Common myeloid progenitor, CD34-positive (primary cell): ENCODE measurements around the gene ABITRAM. TPM values are rescaled to one million over a fixed set of nuclear protein-coding genes. Genes with fewer than 3 reads are reported as not detected.
"Not testable (repeated sequence)": the region's sequence is repeated elsewhere in the genome, so short reads cannot be mapped to it uniquely, and the experiment has no call there.

Experiments
- CTCF ChIA-PET: fragments of 350-600 bp; sonication (Branson Sonifier 250); formaldehyde crosslinking; loops from one replicate; lab custom pipeline; 2021; ENCODE audit warnings: antibody characterized with exemption; lab: Charles Lee
- POLR2A ChIA-PET: fragments of 350-600 bp; sonication (Branson Sonifier 250); formaldehyde crosslinking; loops from one replicate; lab custom pipeline; 2021; ENCODE audit warnings: antibody characterized with exemption; lab: Charles Lee
- DNase-seq, 3 donors: peaks; one replicate each; pipeline versions ENCODE4 v3.0.0 to v3.0.0-alpha.2; 2013
- H3K27ac ChIP-seq, 2 experiments: 1 replicate in 1 of 2; 2 replicates in 1 of 2; pipeline ENCODE4 v1.7.0; 2013; ENCODE audit warnings: inconsistent platforms in 2 of 2, low read length in 2 of 2, mild to moderate bottlenecking in 2 of 2, low read depth in 1 of 2, moderate library complexity in 1 of 2; ENCODE audit not compliant: severe bottlenecking in 2 of 2, insufficient read depth in 1 of 2, poor library complexity in 1 of 2
- H3K27me3 ChIP-seq, 5 experiments: replicated peaks in 2 of 5; 1 replicate in 3 of 5; 2 replicates in 2 of 5; pipeline versions ENCODE4 v1.6.1 to v1.7.0; 2013; ENCODE audit warnings: low read length in 4 of 5, mild to moderate bottlenecking in 2 of 5, moderate library complexity in 2 of 5, inconsistent platforms in 1 of 5; ENCODE audit not compliant: insufficient read depth in 5 of 5, control insufficient read depth in 4 of 5
- H3K36me3 ChIP-seq, 4 experiments: 1 replicate in 2 of 4; 2 replicates in 2 of 4; pipeline versions ENCODE4 v1.6.1 to v1.7.0; 2013; ENCODE audit warnings: low read length in 3 of 4, control low read depth in 1 of 4, mild to moderate bottlenecking in 1 of 4; ENCODE audit not compliant: control insufficient read depth in 4 of 4, insufficient read depth in 4 of 4
- H3K4me1 ChIP-seq, 4 experiments: 1 replicate in 3 of 4; 2 replicates in 1 of 4; pipeline versions ENCODE4 v1.6.1 to v1.7.1; 2013; ENCODE audit warnings: low read length in 3 of 4, mild to moderate bottlenecking in 3 of 4, control low read depth in 1 of 4, inconsistent platforms in 1 of 4, moderate library complexity in 1 of 4; ENCODE audit not compliant: control insufficient read depth in 4 of 4, insufficient read depth in 4 of 4; ENCODE audit errors: control extremely low read depth in 1 of 4
- H3K4me3 ChIP-seq, 7 experiments: 1 replicate in 4 of 7; 2 replicates in 3 of 7; pipeline versions ENCODE4 v1.5.1 to v1.7.0; 2013; ENCODE audit warnings: mild to moderate bottlenecking in 7 of 7, low read length in 6 of 7, moderate library complexity in 6 of 7, inconsistent platforms in 2 of 7, low read depth in 2 of 7, control low read depth in 1 of 7; ENCODE audit not compliant: insufficient read depth in 4 of 7, control insufficient read depth in 1 of 7; ENCODE audit errors: extremely low read depth in 1 of 7
- H3K9me3 ChIP-seq, 5 experiments: 1 replicate in 4 of 5; 2 replicates in 1 of 5; pipeline versions ENCODE4 v1.6.1 to v1.7.1; 2013; ENCODE audit warnings: low read length in 4 of 5, mild to moderate bottlenecking in 2 of 5, inconsistent platforms in 1 of 5, low read depth in 1 of 5, moderate library complexity in 1 of 5; ENCODE audit not compliant: control insufficient read depth in 4 of 5, insufficient read depth in 2 of 5; ENCODE audit errors: control extremely low read depth in 1 of 5
- WGBS: methylation state at CpG from one replicate; pipeline ENCODE4 v1.1.5; 2013; ENCODE audit not compliant: insufficient coverage; 5-methylcytosine and 5-hydroxymethylcytosine counted together
- polyA plus RNA-seq: library from polyadenylated mRNA; unstranded; fragments of 120-200 nt; gene quantifications from one replicate; pipeline ENCODE4 v1.2.1, GENCODE V29; 2013

Gene ABITRAM, protein sequence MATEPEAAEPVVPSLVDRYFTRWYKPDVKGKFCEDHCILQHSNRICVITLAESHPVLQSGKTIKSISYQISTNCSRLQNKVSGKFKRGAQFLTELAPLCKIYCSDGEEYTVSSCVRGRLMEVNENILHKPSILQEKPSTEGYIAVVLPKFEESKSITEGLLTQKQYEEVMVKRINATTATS
- polyA plus RNA-seq = 17.4 TPM

GRCh38 chr9:108934323-108934893 is at the start of gene ABITRAM:
TSS of gene ABITRAM (plus strand) at chr9:108934400. CDS start at chr9:108934487, 87 bp downstream.
- CTCF ChIA-PET = interaction anchor here (1.1 kb wide), 2 partner anchors 17 to 19 kb away, joined by 3 read pairs; no protein-coding TSS in a partner anchor
- under 1% methylated on average over 39 of the region's 47 CpGs for WGBS
- POLR2A ChIA-PET = no interaction called here

DNA sequence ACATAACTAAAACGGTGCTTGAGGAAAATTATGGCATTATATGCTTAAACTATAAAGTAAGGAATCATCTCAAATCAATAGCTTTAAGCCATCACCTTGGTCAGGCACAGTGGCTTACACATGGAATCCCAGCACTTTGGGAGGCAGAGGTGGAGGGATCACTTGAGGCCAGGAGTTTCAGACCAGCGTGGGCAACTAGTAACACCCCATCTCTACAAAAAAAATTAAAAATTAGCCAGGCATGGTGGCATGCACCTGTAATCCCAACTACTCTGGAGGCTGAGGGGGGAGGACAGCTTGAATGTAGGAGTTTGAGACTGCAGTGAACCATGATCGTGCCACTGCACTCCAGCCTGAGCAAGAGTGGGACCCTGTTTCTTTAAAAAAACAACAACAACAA is 49.5 kb upstream of the ABITRAM start:
- H3K27me3 ChIP-seq = no peaks in the 10 kb centered on the region
- WGBS = 100% methylated on average over 1 of the region's 3 CpGs
- peaks cover 13 to 45% (median 32%) of the 10 kb centered on the region in 4 experiments for H3K36me3 ChIP-seq
- H3K9me3 ChIP-seq = peaks cover 0 to 2% (median 0%) of the 10 kb centered on the region in 5 experiments
- POLR2A ChIA-PET = no interaction called here
- CTCF ChIA-PET = no interaction called here
- no peak for DNase-seq
- H3K27ac ChIP-seq = no peak overlapping the region
- no peaks in the 10 kb centered on the region for H3K4me1 ChIP-seq
- no peak overlapping the region for H3K4me3 ChIP-seq

More at GRCh38 chr9:108934323-108934893, at the start of gene ABITRAM:
- H3K4me1 ChIP-seq = peaks cover 6 to 24% (median 17%) of the 10 kb centered on the region in 4 experiments
- H3K4me3 ChIP-seq = peak within 1 kb of the TSS; percentile 94 to 100 (median 99)
- no peaks in the 10 kb centered on the region for H3K9me3 ChIP-seq
- DNase-seq = peak; percentile 86 to 94 (median 93)
- H3K27ac ChIP-seq = peak within 1 kb of the TSS; percentile 84 to 94
- H3K36me3 ChIP-seq = peaks cover 1 to 15% (median 7%) of the 10 kb centered on the region in 4 experiments
- no peaks in the 10 kb centered on the region for H3K27me3 ChIP-seq

DNA sequence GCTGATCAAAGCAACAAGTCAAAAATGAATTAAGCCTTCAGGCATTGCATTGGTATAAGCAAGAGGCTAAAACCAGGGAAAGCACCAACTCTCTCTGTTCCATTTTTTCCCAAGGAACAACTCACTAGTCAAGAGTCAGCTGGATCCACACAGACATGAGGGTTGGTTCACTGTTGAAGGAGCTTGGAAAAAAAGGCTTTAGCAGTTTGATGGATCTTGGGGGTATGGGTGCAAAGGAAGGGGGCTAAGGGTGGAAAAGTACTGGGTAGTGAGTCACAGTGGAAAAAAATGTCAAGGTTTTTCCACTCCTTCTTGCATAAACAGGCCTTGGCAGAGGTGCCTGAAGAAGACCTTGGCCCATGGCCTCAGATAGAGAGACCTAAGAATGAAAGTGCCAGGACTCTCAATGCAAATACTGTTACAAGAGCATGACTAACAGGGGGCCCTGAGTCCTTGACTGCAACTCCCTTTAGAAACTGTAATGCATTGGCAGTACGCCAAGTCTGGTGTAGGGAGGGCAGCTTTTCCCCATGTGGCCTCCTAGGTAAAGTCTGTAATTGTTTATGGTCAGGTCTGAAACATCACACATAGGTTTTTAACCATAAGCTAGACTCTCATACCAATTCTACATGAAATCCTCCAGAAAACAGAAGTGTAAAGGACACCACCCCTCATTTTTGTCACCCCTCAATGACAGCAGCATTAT is 48.4 kb upstream of the ABITRAM start:
- ChIA-PET CTCF (interaction anchor here (0.7 kb wide), 1 partner anchor 13 kb away, joined by 3 read pairs; no protein-coding TSS in a partner anchor), POLR2A (interaction anchor here (0.7 kb wide), 1 partner anchor 112 kb away, joined by 3 read pairs; no protein-coding TSS in a partner anchor)
- H3K4me3 ChIP-seq = no peak overlapping the region
- H3K36me3 ChIP-seq = peaks cover 16 to 51% (median 32%) of the 10 kb centered on the region in 4 experiments
- DNase-seq = peak in 2 of 3 donors; percentile 1 to 8
- no peak overlapping the region for H3K27ac ChIP-seq
- H3K9me3 ChIP-seq = peaks cover 0 to 2% (median 0%) of the 10 kb centered on the region in 5 experiments
- no CpG with 5 or more reads among the region's 1 CpG for WGBS
- no peaks in the 10 kb centered on the region for H3K27me3 ChIP-seq
- H3K4me1 ChIP-seq = no peaks in the 10 kb centered on the region

DNA sequence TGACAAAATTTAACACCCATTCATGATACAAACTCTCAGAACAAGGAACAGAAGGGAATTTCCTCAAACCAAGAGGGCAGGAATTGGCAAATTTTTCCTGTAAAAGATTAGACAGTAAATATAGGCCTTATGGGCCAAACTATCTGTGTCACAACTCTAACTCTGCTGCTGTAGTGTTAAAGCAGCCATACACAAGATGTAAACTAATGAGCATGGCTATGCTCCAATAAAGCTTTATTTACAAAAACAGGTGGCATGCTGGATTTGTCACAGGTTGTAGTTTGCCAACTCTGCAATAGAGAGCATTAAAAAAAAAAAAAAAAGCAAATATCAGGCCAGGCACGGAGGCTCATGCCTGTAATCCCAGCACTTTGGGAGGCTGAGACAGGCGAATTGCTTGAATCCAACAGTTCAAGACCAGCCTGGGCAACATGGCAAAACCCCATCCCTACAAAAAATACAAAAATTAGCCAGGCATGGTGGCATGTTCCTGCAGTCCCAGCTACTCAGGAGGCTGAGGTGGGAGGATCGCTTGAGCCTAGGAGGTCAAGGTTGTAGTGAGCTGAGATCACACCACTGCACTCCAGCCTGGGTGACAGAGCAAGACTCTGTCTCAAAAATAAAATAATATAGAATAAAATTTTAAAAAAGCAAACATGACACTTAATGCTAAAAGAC is 47.5 kb upstream of the ABITRAM start:
- 86% methylated on average over 1 of the region's 3 CpGs for WGBS
- not testable (repeated sequence) for H3K4me1 ChIP-seq

GRCh38 chr9:108889649-108890067 is 44.5 kb upstream of the ABITRAM start:
- Histone ChIP-seq H3K4me1 (no peaks in the 10 kb centered on the region), H3K27ac (no peak overlapping the region), H3K27me3 (no peaks in the 10 kb centered on the region), H3K4me3 (no peak overlapping the region), H3K36me3 (peaks cover 23 to 72% (median 47%) of the 10 kb centered on the region in 4 experiments), H3K9me3 (peaks cover 0 to 2% (median 0%) of the 10 kb centered on the region in 5 experiments)
- DNase-seq = peak; percentile 10 to 35 (median 20)
- ChIA-PET POLR2A (interaction anchor here (0.6 kb wide), 1 partner anchor 240 kb away, joined by 3 read pairs; no protein-coding TSS in a partner anchor), CTCF (interaction anchor here (0.7 to 1.5 kb wide), 5 partner anchors 9 to 548 kb away, joined by 3 to 5 read pairs (median 3); no protein-coding TSS in a partner anchor)
- WGBS = 100% methylated on average over 1 of the region's 4 CpGs

More for the DNA sequence above, 47.5 kb upstream of the ABITRAM start:
- peaks cover 15 to 56% (median 40%) of the 10 kb centered on the region in 4 experiments for H3K36me3 ChIP-seq
- H3K27ac ChIP-seq, H3K9me3 ChIP-seq, H3K27me3 ChIP-seq, POLR2A ChIA-PET, DNase-seq, H3K4me3 ChIP-seq, CTCF ChIA-PET: not testable (repeated sequence)

DNA sequence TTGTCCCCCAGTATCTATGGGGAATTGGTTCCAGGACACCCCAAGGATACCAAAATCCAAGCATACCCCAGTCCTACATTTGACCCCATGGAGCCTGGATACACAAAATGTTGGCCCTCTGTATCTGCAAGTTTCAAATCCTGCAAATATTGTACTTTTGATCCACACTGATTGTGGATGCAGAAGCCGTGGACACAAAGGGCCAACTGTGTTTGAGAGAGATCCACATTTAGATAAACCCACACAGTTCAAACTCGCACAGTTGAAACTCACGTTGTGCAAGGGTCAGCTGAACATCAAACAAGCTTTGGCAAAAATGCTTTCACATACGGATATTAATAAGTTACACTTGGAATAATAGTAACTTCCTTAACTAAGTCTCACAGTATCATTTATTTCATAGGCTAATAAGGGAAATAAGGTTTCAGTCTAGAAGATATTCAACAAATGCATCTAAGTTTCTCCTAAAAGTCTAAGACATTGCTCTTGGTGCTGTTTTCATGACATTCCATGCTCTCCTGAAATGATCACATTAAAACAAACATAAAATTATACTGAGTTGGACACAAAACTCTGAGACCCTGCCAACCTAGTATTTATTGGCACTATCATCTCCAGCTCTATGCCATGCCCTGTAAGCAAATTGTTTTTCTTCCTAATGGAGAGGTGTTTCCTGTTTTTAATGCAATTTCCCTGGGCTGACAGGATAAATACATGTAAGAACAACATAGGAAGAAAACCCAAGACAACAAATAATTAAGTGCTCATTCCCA is 39.8 kb upstream of the ABITRAM start:
- Histone ChIP-seq H3K9me3 (no peaks in the 10 kb centered on the region), H3K4me1 (no peaks in the 10 kb centered on the region), H3K36me3 (peaks cover 29 to 92% (median 57%) of the 10 kb centered on the region in 4 experiments), H3K27ac (no peak overlapping the region), H3K4me3 (no peak overlapping the region), H3K27me3 (no peaks in the 10 kb centered on the region)
- ChIA-PET CTCF (no interaction called here), POLR2A (no interaction called here)
- DNase-seq = no peak
- WGBS = 100% methylated on average over 2 of the region's 4 CpGs
